IMR-90 (cell line): ENCODE measurements around the gene SBK2. TPM values are rescaled to one million over a fixed set of nuclear protein-coding genes. Genes with fewer than 3 reads are reported as not detected.

ENCODE experiments used
- ATAC-seq: fragments of 200-7000 bp; cut with Tn5 transposase; 2 replicates; pipeline ENCODE4 v1.9.1; 2020; ENCODE audit warnings: low read depth, mild to moderate bottlenecking, moderate library complexity
- BruUV-seq: library from RNA; stranded (reverse); fragments of 400-500 nt; replicated peaks from 2 replicates; lab custom pipeline; 2021; lab: Mats Ljungman, UMichigan
- CTCF ChIA-PET: fragments of 300-600 bp; formaldehyde crosslinking; extraction: SDS; loops from one replicate; lab custom pipeline; 2021; ENCODE audit warnings: antibody characterized with exemption; lab: Yijun Ruan, JAX
- POLR2A ChIA-PET: fragments of 300-600 bp; sonication (Branson Sonifier 250); formaldehyde crosslinking; loops from one replicate; lab custom pipeline; 2022; ENCODE audit warnings: antibody characterized with exemption; ENCODE audit not compliant: unreplicated experiment; lab: Charles Lee
- DNase-seq: peaks from one replicate; pipeline ENCODE4 v3.0.0; 2013
- H2AFZ ChIP-seq: replicated peaks from 2 replicates; pipeline ENCODE3; 2013; ENCODE audit warnings: low read length, mild to moderate bottlenecking; ENCODE audit not compliant: poor library complexity
- H2AK5ac ChIP-seq: 2 replicates; pipeline ENCODE4 v1.6.1; 2013; ENCODE audit warnings: low read depth, low read length, inconsistent platforms
- H2AK9ac ChIP-seq: replicated peaks from 2 replicates; pipeline ENCODE3; 2013; ENCODE audit warnings: mild to moderate bottlenecking, low read depth, low read length, moderate library complexity; ENCODE audit not compliant: poor library complexity
- H2BK120ac ChIP-seq: 2 replicates; pipeline ENCODE4 v1.6.1; 2013; ENCODE audit warnings: low read depth, low read length, inconsistent platforms
- H2BK15ac ChIP-seq: 3 replicates; pipeline ENCODE4 v1.6.1; 2013; ENCODE audit warnings: low read depth, low read length, inconsistent platforms
- H2BK20ac ChIP-seq: 2 replicates; pipeline ENCODE4 v1.6.1; 2013; ENCODE audit warnings: low read depth, mild to moderate bottlenecking, inconsistent platforms, low read length, moderate library complexity
- H2BK5ac ChIP-seq: 2 replicates; pipeline ENCODE4 v1.6.1; 2013; ENCODE audit warnings: mild to moderate bottlenecking, low read depth, low read length, inconsistent platforms; ENCODE audit not compliant: poor library complexity, severe bottlenecking
- H3K14ac ChIP-seq: replicated peaks from 2 replicates; pipeline ENCODE4 v1.6.1; 2013; ENCODE audit warnings: low read depth, low read length, inconsistent platforms
- H3K18ac ChIP-seq: 2 replicates; pipeline ENCODE4 v1.6.1; 2013; ENCODE audit warnings: low read depth, low read length, control low read depth
- H3K23ac ChIP-seq: 2 replicates; pipeline ENCODE4 v1.6.1; 2013; ENCODE audit warnings: low read depth, low read length, inconsistent platforms
- H3K27ac ChIP-seq: 2 replicates; pipeline ENCODE4 v1.5.1; 2013; ENCODE audit warnings: mild to moderate bottlenecking, control low read depth, low read length; ENCODE audit not compliant: insufficient read depth
- H3K27me3 ChIP-seq: 2 replicates; pipeline ENCODE4 v1.6.1; 2013; ENCODE audit warnings: low read length; ENCODE audit not compliant: control insufficient read depth, insufficient read depth
- H3K36me3 ChIP-seq: 2 replicates; pipeline ENCODE4 v1.6.1; 2013; ENCODE audit warnings: low read length, mixed read lengths; ENCODE audit not compliant: control insufficient read depth, insufficient read depth
- H3K4ac ChIP-seq: 2 replicates; pipeline ENCODE4 v1.6.1; 2013; ENCODE audit warnings: low read depth, low read length, inconsistent platforms
- H3K4me1 ChIP-seq: 2 replicates; pipeline ENCODE4 v1.6.1; 2013; ENCODE audit warnings: low read length, mixed read lengths; ENCODE audit not compliant: control insufficient read depth, insufficient read depth
- H3K4me2 ChIP-seq: 2 replicates; pipeline ENCODE4 v1.6.1; 2013; ENCODE audit warnings: low read depth, mild to moderate bottlenecking, control low read depth, low read length, moderate library complexity
- H3K4me3 ChIP-seq: 2 replicates; pipeline ENCODE4 v1.5.1; 2013; ENCODE audit warnings: low read depth, mild to moderate bottlenecking, control low read depth, low read length, moderate library complexity; ENCODE audit not compliant: insufficient read depth
- H3K56ac ChIP-seq: 2 replicates; pipeline ENCODE4 v1.6.1; 2013; ENCODE audit warnings: low read length, inconsistent platforms; ENCODE audit not compliant: insufficient read depth; ENCODE audit errors: extremely low read depth
- H3K79me1 ChIP-seq, 2 experiments: 2 replicates each; pipeline ENCODE4 v1.6.1; 2013; ENCODE audit warnings: low read length in 2 of 2, inconsistent platforms in 1 of 2, low read depth in 1 of 2
- H3K9ac ChIP-seq: 2 replicates; pipeline ENCODE4 v1.6.1; 2013; ENCODE audit warnings: low read depth, low read length, control low read depth
- H3K9me1 ChIP-seq: 2 replicates; pipeline ENCODE4 v1.6.1; 2013; ENCODE audit warnings: low read length, inconsistent platforms; ENCODE audit not compliant: insufficient read depth
- H3K9me3 ChIP-seq: 2 replicates; pipeline ENCODE4 v1.6.1; 2013; ENCODE audit warnings: low read length; ENCODE audit not compliant: control insufficient read depth, insufficient read depth
- H4K20me1 ChIP-seq: 2 replicates; pipeline ENCODE4 v1.6.1; 2013; ENCODE audit warnings: low read length, inconsistent platforms; ENCODE audit not compliant: insufficient read depth
- H4K5ac ChIP-seq: 2 replicates; pipeline ENCODE4 v1.6.1; 2013; ENCODE audit warnings: mild to moderate bottlenecking, low read depth, low read length, control low read depth
- H4K8ac ChIP-seq, 2 experiments: 2 replicates each; pipeline ENCODE4 v1.6.1; 2013; ENCODE audit warnings: low read depth in 2 of 2, low read length in 2 of 2, control low read depth in 1 of 2, inconsistent platforms in 1 of 2
- H4K91ac ChIP-seq: 2 replicates; pipeline ENCODE4 v1.6.1; 2013; ENCODE audit warnings: low read depth, low read length, inconsistent platforms; ENCODE audit not compliant: insufficient read depth
- BHLHE40 ChIP-seq: fragments of 150-350 bp; IDR thresholded peaks from 2 replicates; pipeline ENCODE4 v1.6.1; 2016; ENCODE audit warnings: mild to moderate bottlenecking, low read depth, low read length
- CEBPB ChIP-seq: IDR thresholded peaks from 2 replicates; pipeline ENCODE4 v1.6.1; 2012; ENCODE audit warnings: low read depth, low read length, improper control_type of control experiment
- CHD1 ChIP-seq: IDR thresholded peaks from 2 replicates; pipeline ENCODE4 v1.6.1; 2012; ENCODE audit warnings: low read depth, low read length, improper control_type of control experiment
- CTCF ChIP-seq: conservative IDR thresholded peaks from 2 replicates; pipeline ENCODE4 v1.5.1; 2012; ENCODE audit warnings: mild to moderate bottlenecking, low read depth, low read length, improper control_type of control experiment
- FOS ChIP-seq: fragments of 150-350 bp; IDR thresholded peaks from 2 replicates; pipeline ENCODE4 v1.6.1; 2016; ENCODE audit warnings: low read depth, low read length
- MAFK ChIP-seq: IDR thresholded peaks from 2 replicates; pipeline ENCODE4 v1.6.1; 2012; ENCODE audit warnings: low read depth, low read length, improper control_type of control experiment
- MAZ ChIP-seq: IDR thresholded peaks from 2 replicates; pipeline ENCODE4 v1.6.1; 2012; ENCODE audit warnings: low read depth, mild to moderate bottlenecking, low read length, improper control_type of control experiment, moderate library complexity, borderline replicate concordance
- MXI1 ChIP-seq: IDR thresholded peaks from 2 replicates; pipeline ENCODE4 v1.6.1; 2012; ENCODE audit warnings: low read depth, mild to moderate bottlenecking, low read length, moderate library complexity, borderline replicate concordance
- NFE2L2 ChIP-seq: fragments of 150-350 bp; IDR thresholded peaks from 2 replicates; pipeline ENCODE4 v1.6.1; 2016; ENCODE audit warnings: low read depth, mild to moderate bottlenecking, low read length
- POLR2A ChIP-seq: IDR thresholded peaks from 2 replicates; pipeline ENCODE4 v1.6.1; 2012; ENCODE audit warnings: mild to moderate bottlenecking, low read depth, low read length
- RAD21 ChIP-seq: IDR thresholded peaks from 2 replicates; pipeline ENCODE4 v1.6.1; 2012; ENCODE audit warnings: low read length, improper control_type of control experiment
- RCOR1 ChIP-seq: IDR thresholded peaks from 2 replicates; pipeline ENCODE4 v1.6.1; 2012; ENCODE audit warnings: mild to moderate bottlenecking, low read length, improper control_type of control experiment; ENCODE audit not compliant: insufficient replicate concordance
- RFX5 ChIP-seq: IDR thresholded peaks from 2 replicates; pipeline ENCODE4 v1.8.0; 2012; ENCODE audit warnings: low read depth, mild to moderate bottlenecking, low read length, moderate library complexity
- SMC3 ChIP-seq: fragments of 150-350 bp; IDR thresholded peaks from 2 replicates; pipeline ENCODE4 v1.6.1; 2016; ENCODE audit warnings: low read depth, mild to moderate bottlenecking, antibody characterized with exemption, low read length, moderate library complexity
- WGBS, 2 experiments: methylation state at CpG; one replicate each; pipeline versions ENCODE4 v1.1.5 to v1.1.7; 2013; ENCODE audit warnings: missing lambda C conversion rate in 2 of 2; ENCODE audit not compliant: insufficient read length in 1 of 2; ENCODE audit errors: extremely low coverage in 2 of 2; 5-methylcytosine and 5-hydroxymethylcytosine counted together
- dilution Hi-C: fragments of 300-500 bp; cut with HindIII; formaldehyde crosslinking; loops from one replicate; pipeline ENCODE4 v1.14.3; 2018; ENCODE audit warnings: low sequenced_read_pairs; ENCODE audit not compliant: unreplicated experiment
- in situ Hi-C: fragments of 300-500 bp; cut with MboI; formaldehyde crosslinking; loops from 3 replicates; pipeline ENCODE4 v1.14.3; 2019; ENCODE audit warnings: low sequenced_read_pairs, inconsistent platforms, mixed read lengths
- intact Hi-C: fragments of 100-400 bp; cut with micrococcal nuclease; formaldehyde crosslinking; loops from 2 replicates; pipeline ENCODE4 v1.10.0; 2022
- polyA plus RNA-seq, 3 experiments: library from polyadenylated mRNA; depleted of rRNA; stranded (reverse); fragments of >200 nt; gene quantifications; 2 replicates each; pipeline ENCODE4 v1.2.3, GENCODE V29; 2012; ENCODE audit warnings: low replicate concordance in 1 of 3
- total RNA-seq: library from RNA; depleted of rRNA; stranded (reverse); fragments of >200 nt; gene quantifications from 2 replicates; pipeline ENCODE4 v1.2.3, GENCODE V29; 2012
- TF ChIP-seq, protein P1 (sequence below): fragments of 150-350 bp; IDR thresholded peaks from 2 replicates; pipeline ENCODE4 v1.6.1; 2016; ENCODE audit warnings: low read depth, mild to moderate bottlenecking, low read length, moderate library complexity, borderline replicate concordance
- TF ChIP-seq, protein P2 (sequence below): fragments of 150-350 bp; IDR thresholded peaks from 2 replicates; pipeline ENCODE4 v1.6.1; 2017; ENCODE audit warnings: mild to moderate bottlenecking, antibody characterized with exemption, low read length, low read depth

Gene SBK2
- total and polyA plus RNA-seq, 2 of the 4 experiments (the other 2 are of a cell fraction) = 0.48 TPM; not detected in 1

GRCh38 chr19:55530996-55531395, 5.9 kb downstream of the SBK2 start:
- H3K4me1 ChIP-seq = peaks cover 5% of the 10 kb centered on the region
- H4K91ac ChIP-seq = no peak overlapping the region
- H3K4me3 ChIP-seq = no peak overlapping the region
- no peak overlapping the region for H2BK20ac ChIP-seq
- no peak overlapping the region for H2BK15ac ChIP-seq
- no peak overlapping the region for H2AK9ac ChIP-seq
- no peak overlapping the region for H3K18ac ChIP-seq
- H3K4me2 ChIP-seq = no peak overlapping the region
- no peaks in the 10 kb centered on the region for H4K20me1 ChIP-seq
- H2BK5ac ChIP-seq = no peak overlapping the region
- H4K8ac ChIP-seq = no peak overlapping the region
- no peak overlapping the region for H4K5ac ChIP-seq
- TF ChIP-seq SMC3 (no peak), NFE2L2 (no peak), FOS (no peak), CHD1 (no peak), MAFK (no peak), MXI1 (no peak), CTCF (no peak), CEBPB (no peak), RCOR1 (no peak), RFX5 (no peak), RAD21 (no peak), POLR2A (no peak), MAZ (no peak), BHLHE40 (no peak)
- TF ChIP-seq, protein P1, sequence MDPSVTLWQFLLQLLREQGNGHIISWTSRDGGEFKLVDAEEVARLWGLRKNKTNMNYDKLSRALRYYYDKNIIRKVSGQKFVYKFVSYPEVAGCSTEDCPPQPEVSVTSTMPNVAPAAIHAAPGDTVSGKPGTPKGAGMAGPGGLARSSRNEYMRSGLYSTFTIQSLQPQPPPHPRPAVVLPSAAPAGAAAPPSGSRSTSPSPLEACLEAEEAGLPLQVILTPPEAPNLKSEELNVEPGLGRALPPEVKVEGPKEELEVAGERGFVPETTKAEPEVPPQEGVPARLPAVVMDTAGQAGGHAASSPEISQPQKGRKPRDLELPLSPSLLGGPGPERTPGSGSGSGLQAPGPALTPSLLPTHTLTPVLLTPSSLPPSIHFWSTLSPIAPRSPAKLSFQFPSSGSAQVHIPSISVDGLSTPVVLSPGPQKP = no peak
- TF ChIP-seq, protein P2, sequence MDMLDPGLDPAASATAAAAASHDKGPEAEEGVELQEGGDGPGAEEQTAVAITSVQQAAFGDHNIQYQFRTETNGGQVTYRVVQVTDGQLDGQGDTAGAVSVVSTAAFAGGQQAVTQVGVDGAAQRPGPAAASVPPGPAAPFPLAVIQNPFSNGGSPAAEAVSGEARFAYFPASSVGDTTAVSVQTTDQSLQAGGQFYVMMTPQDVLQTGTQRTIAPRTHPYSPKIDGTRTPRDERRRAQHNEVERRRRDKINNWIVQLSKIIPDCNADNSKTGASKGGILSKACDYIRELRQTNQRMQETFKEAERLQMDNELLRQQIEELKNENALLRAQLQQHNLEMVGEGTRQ = no peak
- H3K56ac ChIP-seq = no peak overlapping the region
- in situ Hi-C loops (no loop called here), intact Hi-C loops (no loop called here), dilution Hi-C loops (no loop called here)
- no peaks in the 10 kb centered on the region for H3K9me3 ChIP-seq
- H2BK120ac ChIP-seq = no peak overlapping the region
- no peak for DNase-seq
- ChIA-PET CTCF (no interaction called here), POLR2A (no interaction called here)
- no peak overlapping the region for H3K4ac ChIP-seq
- no peak for ATAC-seq
- H2AK5ac ChIP-seq = no peak overlapping the region
- no peak overlapping the region for H3K9ac ChIP-seq
- WGBS, 2 experiments = 92% methylated on average over 18 of the region's 26 CpGs; no CpG with 5 or more reads in 1 of the 2 experiments
- H3K14ac ChIP-seq = no peak overlapping the region
- H3K23ac ChIP-seq = no peak overlapping the region
- H3K9me1 ChIP-seq = peaks cover 14% of the 10 kb centered on the region
- no TSS peak for BruUV-seq
- no peaks in the 10 kb centered on the region for H3K27me3 ChIP-seq
- 0 out of 4 replicates have a peak, but pooled peaks cover 0 to 4% of the 10 kb centered on the region in 2 experiments for H3K79me1 ChIP-seq
- H2AFZ ChIP-seq = no peak overlapping the region
- H3K36me3 ChIP-seq = no peaks in the 10 kb centered on the region
- H3K27ac ChIP-seq = no peak overlapping the region
